Endothelial cell of umbilical vein (primary cell): ENCODE measurements around the gene EDARADD. TPM values are rescaled to one million over a fixed set of nuclear protein-coding genes. Genes with fewer than 3 reads are reported as not detected.

Experiments used
- BruUV-seq: library from RNA; stranded (reverse); fragments of 400-500 nt; replicated peaks from 2 replicates; lab custom pipeline; 2021; lab: Mats Ljungman, UMichigan
- CTCF ChIA-PET: fragments of 300-600, 350-600 bp; sonication (Branson Sonifier 250); formaldehyde crosslinking; loops from one replicate; lab custom pipeline; 2021; ENCODE audit warnings: antibody characterized with exemption, inconsistent platforms; lab: Charles Lee
- POLR2A ChIA-PET: fragments of 300-600, 350-600 bp; sonication (Branson Sonifier 250); formaldehyde crosslinking; loops from one replicate; lab custom pipeline; 2021; ENCODE audit warnings: antibody characterized with exemption, inconsistent platforms; lab: Charles Lee
- DNase-seq: peaks from one replicate; pipeline ENCODE4 v3.0.0-alpha.2; 2011; ENCODE audit warnings: low read depth, low spot score
- FAIRE-seq: peaks from 2 replicates; lab custom pipeline; 2011; peaks lifted over from hg19 to GRCh38; lab: Jason Lieb, UNC
- H2AFZ ChIP-seq: 2 replicates; pipeline ENCODE4 v1.6.0; 2012; ENCODE audit warnings: low read depth, low read length, control low read depth, inconsistent platforms
- H3K27ac ChIP-seq: 2 replicates; pipeline ENCODE4 v1.5.1; 2011; ENCODE audit warnings: low read depth, mild to moderate bottlenecking, control low read depth, low read length, moderate library complexity; ENCODE audit not compliant: insufficient read depth
- H3K27me3 ChIP-seq, 2 experiments: 2 replicates each; pipeline versions ENCODE4 v1.6.0 to v1.6.1; 2011; ENCODE audit warnings: low read length in 2 of 2, mixed read lengths in 1 of 2; ENCODE audit not compliant: control insufficient read depth in 2 of 2, insufficient read depth in 2 of 2
- H3K36me3 ChIP-seq, 2 experiments: 2 replicates in 1 of 2; 3 replicates in 1 of 2; pipeline ENCODE4 v1.5.1; 2011; ENCODE audit warnings: low read length in 2 of 2, mild to moderate bottlenecking in 1 of 2, moderate library complexity in 1 of 2; ENCODE audit not compliant: control insufficient read depth in 2 of 2, insufficient read depth in 2 of 2; ENCODE audit errors: extremely low read depth in 1 of 2
- H3K4me1 ChIP-seq: 3 replicates; pipeline ENCODE4 v1.5.1; 2011; ENCODE audit warnings: mild to moderate bottlenecking, low read length; ENCODE audit not compliant: control insufficient read depth, insufficient read depth; ENCODE audit errors: extremely low read depth
- H3K4me2 ChIP-seq: 2 replicates; pipeline ENCODE4 v1.6.1; 2011; ENCODE audit warnings: low read length, control low read depth, mixed read lengths; ENCODE audit not compliant: insufficient read depth
- H3K4me3 ChIP-seq, 3 experiments: fragments of 200-600 bp in 1 of 3; sonication (generic), shearing (Covaris generic) in 1 of 3; replicated peaks in 1 of 3; 2 replicates each; pipeline ENCODE4 v1.5.1; 2011 to 2016; ENCODE audit warnings: control low read depth in 3 of 3, low read length in 3 of 3, mild to moderate bottlenecking in 2 of 3, inconsistent platforms in 1 of 3, low read depth in 1 of 3, moderate library complexity in 1 of 3; ENCODE audit not compliant: insufficient read depth in 1 of 3
- H3K79me2 ChIP-seq: 2 replicates; pipeline ENCODE4 v1.6.0; 2012; ENCODE audit warnings: low read length, inconsistent platforms; ENCODE audit not compliant: control insufficient read depth, insufficient read depth
- H3K9ac ChIP-seq: replicated peaks from 2 replicates; pipeline ENCODE3; 2011; ENCODE audit warnings: low read length, control low read depth; ENCODE audit not compliant: insufficient read depth; ENCODE audit errors: extremely low read depth
- H3K9me1 ChIP-seq: replicated peaks from 3 replicates; pipeline ENCODE4 v1.6.0; 2011; ENCODE audit warnings: mild to moderate bottlenecking, low read length; ENCODE audit not compliant: control insufficient read depth, insufficient read depth; ENCODE audit errors: extremely low read depth
- H3K9me3 ChIP-seq: replicated peaks from 2 replicates; pipeline ENCODE4 v1.5.1; 2012; ENCODE audit warnings: low read length, inconsistent platforms; ENCODE audit not compliant: control insufficient read depth, insufficient read depth
- H4K20me1 ChIP-seq: replicated peaks from 2 replicates; pipeline ENCODE3; 2011; ENCODE audit warnings: mild to moderate bottlenecking, low read length; ENCODE audit not compliant: control insufficient read depth, insufficient read depth; ENCODE audit errors: extremely low read depth
- CTCF ChIP-seq, 2 donors: IDR thresholded peaks; 1 replicate in 1 of 2; 2 replicates in 1 of 2; pipeline ENCODE4 v1.5.1; 2011; ENCODE audit warnings: low read length in 2 of 2, mild to moderate bottlenecking in 2 of 2, moderate library complexity in 2 of 2, control low read depth in 1 of 2, inconsistent platforms in 1 of 2, low read depth in 1 of 2; ENCODE audit not compliant: insufficient read depth in 1 of 2; ENCODE audit errors: extremely low read depth in 1 of 2
- EZH2 ChIP-seq: IDR thresholded peaks from 2 replicates; pipeline ENCODE4 v1.6.1; 2012; ENCODE audit warnings: borderline replicate concordance, low read depth, mild to moderate bottlenecking, moderate library complexity, low read length, inconsistent platforms; ENCODE audit not compliant: severe bottlenecking
- FOS ChIP-seq: IDR thresholded peaks from 2 replicates; pipeline ENCODE4 v1.6.1; 2011; ENCODE audit warnings: mild to moderate bottlenecking, low read length, moderate library complexity, borderline replicate concordance; ENCODE audit not compliant: insufficient read depth
- GATA2 ChIP-seq: IDR thresholded peaks from 2 replicates; pipeline ENCODE4 v1.7.0; 2011; ENCODE audit warnings: low read depth, mild to moderate bottlenecking, moderate library complexity, mixed read lengths, low read length; ENCODE audit not compliant: insufficient read length, insufficient read depth
- JUN ChIP-seq: IDR thresholded peaks from 2 replicates; pipeline ENCODE4 v1.6.1; 2011; ENCODE audit warnings: borderline replicate concordance, low read depth; ENCODE audit not compliant: insufficient read length, insufficient read depth
- MAX ChIP-seq: IDR thresholded peaks from 2 replicates; pipeline ENCODE4 v1.6.1; 2011; ENCODE audit not compliant: insufficient read depth, insufficient read length
- MYC ChIP-seq: IDR thresholded peaks from one replicate; pipeline ENCODE4 v1.6.1; 2011; ENCODE audit warnings: mild to moderate bottlenecking, low read depth, low read length
- POLR2A ChIP-seq: IDR thresholded peaks from 2 replicates; pipeline ENCODE4 v1.6.1; 2012; ENCODE audit warnings: low read depth, mild to moderate bottlenecking, control low read depth, low read length
- POLR2AphosphoS5 ChIP-seq: IDR thresholded peaks from 2 replicates; pipeline ENCODE4 v1.6.1; 2012; ENCODE audit warnings: low read depth, mild to moderate bottlenecking, control low read depth, low read length, moderate library complexity; ENCODE audit not compliant: insufficient read depth
- dilution Hi-C: fragments of 300-500 bp; cut with MboI; formaldehyde crosslinking; loops from one replicate; pipeline ENCODE4 v1.15.0; 2019; ENCODE audit warnings: low sequenced_read_pairs; ENCODE audit not compliant: extremely low pct_ligation_motif_present
- intact Hi-C: fragments of 100-400 bp; cut with micrococcal nuclease; formaldehyde crosslinking; loops from one replicate; pipeline ENCODE4 v1.10.0; 2022
- polyA plus RNA-seq, 4 experiments: library from polyadenylated mRNA; depleted of rRNA in 3 of 4; stranded (reverse) in 3 of 4; unstranded in 1 of 4; fragments of >200 nt; gene quantifications; 2 replicates each; pipeline versions ENCODE4 v1.2.1 to v1.2.3, GENCODE V29; 2011 to 2012; ENCODE audit warnings: missing spikeins in 1 of 4
- total RNA-seq: library from RNA; stranded (reverse); gene quantifications from 2 replicates; pipeline ENCODE4 v1.2.3, GENCODE V29; 2021

EDARADD gene
- total and polyA plus RNA-seq, 2 donors (not counting 3 experiments of a cell fraction or from before 2014, with no cell fraction given) = not detected

- Histone ChIP-seq H2AFZ (no peak overlapping the region), H3K79me2 (no peaks in the 10 kb centered on the region), H4K20me1 (no peaks in the 10 kb centered on the region), H3K9ac (no peak overlapping the region), H3K9me1 (no peaks in the 10 kb centered on the region), H3K4me1 (no peaks in the 10 kb centered on the region), H3K36me3 (no peaks in the 10 kb centered on the region), H3K4me2 (no peak overlapping the region), H3K27ac (no peak overlapping the region), H3K4me3 (no peak overlapping the region), H3K27me3 (peaks cover 1 to 6% of the 10 kb centered on the region in 2 experiments), H3K9me3 (no peaks in the 10 kb centered on the region)
- BruUV-seq = no TSS peak
- CTCF ChIA-PET = interaction anchor here (0.8 kb wide), 1 partner anchor 11 kb away, joined by 5 read pairs; no protein-coding TSS in a partner anchor
- TF ChIP-seq POLR2AphosphoS5 = no peak
- TF ChIP-seq JUN = no peak
- TF ChIP-seq CTCF (IDR thresholded peaks at IDR 0.05; ENCODE audit: extremely low read depth in 1 of 2, insufficient read depth in 1 of 2, low read depth in 1 of 2, low read length in 2 of 2) = no peak
- intact Hi-C loops (no loop called here), dilution Hi-C loops (no loop called here)
- POLR2A ChIA-PET = no interaction called here
- DNase-seq (no peak), FAIRE-seq (no peak)
Observed at GRCh38 chr1:236389253-236389652, 4.8 kb upstream of the EDARADD start.

- FAIRE-seq = no peak
- no peak overlapping the region for H3K9ac ChIP-seq
- H3K4me1 ChIP-seq = peaks cover 2% of the 10 kb centered on the region
- no TSS peak for BruUV-seq
- H3K79me2 ChIP-seq = no peaks in the 10 kb centered on the region
- no peaks in the 10 kb centered on the region for H3K36me3 ChIP-seq
- peaks cover 10 to 16% of the 10 kb centered on the region in 2 experiments for H3K27me3 ChIP-seq
- H3K9me1 ChIP-seq = no peaks in the 10 kb centered on the region
- CTCF ChIA-PET = no interaction called here
- TF ChIP-seq JUN (no peak), FOS (no peak), GATA2 (no peak), MAX (no peak), POLR2A (no peak), EZH2 (no peak), POLR2AphosphoS5 (no peak), MYC (no peak), CTCF (IDR thresholded peaks at IDR 0.05; ENCODE audit: extremely low read depth in 1 of 2, insufficient read depth in 1 of 2, low read depth in 1 of 2, low read length in 2 of 2) (no peak)
- dilution Hi-C loops = no loop called here
- no peaks in the 10 kb centered on the region for H3K9me3 ChIP-seq
- intact Hi-C loops = no loop called here
- H3K4me3 ChIP-seq = no peak overlapping the region
- H3K27ac ChIP-seq = no peak overlapping the region
- no peak overlapping the region for H2AFZ ChIP-seq
- POLR2A ChIA-PET = no interaction called here
- H3K4me2 ChIP-seq = no peak overlapping the region
- no peak for DNase-seq
- no peaks in the 10 kb centered on the region for H4K20me1 ChIP-seq
Observed at GRCh38 chr1:236391008-236391407, 3.1 kb upstream of the EDARADD start.
